ENCODE results near the gene CSDE1.

Gene CSDE1

GRCh38 chr1:114749835-114750234, 7.9 kb downstream of the CSDE1 start:
- DNase-seq (ENCODE audit: low read depth), result no peak

- no peak for DNase-seq (ENCODE audit: low read depth)
Measured at GRCh38 chr1:114746450-114747121, 11.2 kb downstream of the CSDE1 start.

DNA sequence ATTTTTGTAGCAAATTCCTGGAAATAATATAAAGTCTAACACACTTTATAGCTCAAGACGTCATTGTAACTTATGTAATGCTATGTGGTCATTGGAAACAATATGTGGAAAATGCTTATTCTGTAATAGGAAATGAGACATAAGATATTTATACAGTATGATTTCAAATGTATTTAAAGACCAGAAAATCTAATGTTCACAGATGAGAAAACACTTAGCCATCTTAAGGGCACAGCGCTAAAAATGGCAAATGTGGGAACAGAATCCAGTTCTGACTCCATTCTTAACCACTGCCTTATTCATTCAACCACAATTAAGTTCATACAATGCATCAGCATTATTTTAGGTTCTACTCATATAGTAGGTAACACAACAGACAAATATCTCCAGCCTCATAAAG, 12.5 kb downstream of the CSDE1 start:
- no peak for DNase-seq (ENCODE audit: low read depth)

DNA sequence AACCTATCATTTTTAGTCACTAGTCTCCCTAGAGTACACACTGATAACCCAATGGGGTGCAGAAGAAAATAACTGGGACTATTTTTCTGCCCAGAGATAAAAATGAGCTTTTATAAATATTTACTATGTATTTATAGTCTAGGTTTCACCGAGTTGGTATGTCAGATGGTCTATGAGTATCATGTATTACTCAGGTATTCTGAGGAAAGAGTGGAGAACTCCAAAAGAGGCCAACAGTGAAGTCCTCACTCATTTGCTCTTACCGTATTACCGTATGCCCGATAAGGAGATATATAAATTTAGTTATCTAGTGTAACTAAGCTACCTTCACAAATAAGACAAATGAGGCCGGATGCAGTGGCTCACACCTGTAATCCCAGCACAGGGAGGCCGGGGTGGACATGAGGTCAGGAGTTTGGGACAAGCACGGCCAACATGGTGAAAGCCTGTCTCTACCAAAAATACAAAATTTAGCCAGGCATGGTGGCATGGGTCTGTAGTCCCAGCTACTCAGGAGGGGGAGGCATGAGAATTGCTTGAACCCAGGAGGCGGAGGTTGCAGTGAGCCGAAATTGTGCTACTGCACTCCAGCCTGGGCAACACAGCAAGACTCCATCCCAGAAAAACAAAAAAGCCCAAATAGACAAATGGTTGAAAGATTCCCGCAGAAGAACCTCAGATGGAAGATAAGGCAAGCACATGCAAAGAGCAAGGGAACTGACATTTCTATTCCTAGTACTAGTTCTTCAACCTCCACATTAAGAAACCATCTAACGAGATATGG, 15.6 kb downstream of the CSDE1 start:
- no peak for DNase-seq (ENCODE audit: low read depth)

GRCh38 chr1:114740331-114740730, 17.5 kb downstream of the CSDE1 start:
- no peak for DNase-seq (ENCODE audit: low read depth)

DNA sequence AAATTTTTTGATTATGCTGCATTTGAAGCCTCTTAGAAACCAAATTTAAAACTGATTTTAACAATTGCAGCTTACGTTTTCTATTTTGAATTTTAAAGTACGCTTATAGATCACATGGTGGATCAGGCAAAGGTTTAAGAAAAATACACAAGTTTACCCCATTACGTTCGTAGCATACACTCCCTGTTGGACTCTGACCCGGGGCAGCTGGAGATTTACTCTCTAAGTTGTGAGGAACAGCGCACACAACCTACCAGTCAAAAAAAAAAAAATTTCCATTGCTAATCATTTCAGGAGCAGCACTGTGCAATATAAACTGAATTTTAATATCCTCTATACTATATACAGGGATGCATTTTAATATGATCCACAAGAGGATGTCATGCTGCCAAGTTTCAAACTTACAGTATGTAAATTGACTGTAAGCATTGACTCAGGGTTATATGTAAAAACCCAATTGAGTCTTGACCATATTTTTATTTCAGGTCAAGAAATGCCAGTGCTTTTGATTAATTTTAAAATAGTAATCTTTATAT, 20.4 kb downstream of the CSDE1 start:
- DNase-seq (ENCODE audit: low read depth), result no peak

DNA sequence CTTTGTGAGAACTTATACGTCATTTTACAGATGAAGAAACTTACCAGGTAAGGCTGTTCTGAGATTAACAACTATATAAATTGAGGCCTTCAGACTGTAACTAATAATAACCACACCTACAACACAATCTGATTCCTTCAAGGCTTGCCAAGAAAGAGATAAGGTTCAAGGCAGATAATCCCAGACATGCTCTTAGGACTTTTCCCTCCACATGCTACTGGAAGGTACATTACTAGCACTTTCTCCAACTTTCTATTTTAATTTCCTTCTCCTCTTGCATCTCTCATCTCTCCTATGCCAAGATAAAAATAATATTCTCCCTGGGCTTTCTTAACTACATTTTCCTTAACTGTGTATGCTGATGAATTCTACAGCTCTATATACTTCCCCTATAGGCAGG, 22.3 kb downstream of the CSDE1 start:
- DNase-seq (ENCODE audit: low read depth), result no peak

- DNase-seq (ENCODE audit: low read depth), result no peak
Measured at GRCh38 chr1:114729782-114730181, 28.0 kb downstream of the CSDE1 start.

GRCh38 chr1:114728553-114728952, 29.2 kb downstream of the CSDE1 start:
- DNase-seq (ENCODE audit: low read depth), result no peak

GRCh38 chr1:114725230-114725629, 32.6 kb downstream of the CSDE1 start:
- no peak for DNase-seq (ENCODE audit: low read depth)

GRCh38 chr1:114723915-114724314, 33.9 kb downstream of the CSDE1 start:
- no peak for DNase-seq (ENCODE audit: low read depth)

- no peak for DNase-seq (ENCODE audit: low read depth)
Measured at GRCh38 chr1:114723457-114723856, 34.3 kb downstream of the CSDE1 start.

DNA sequence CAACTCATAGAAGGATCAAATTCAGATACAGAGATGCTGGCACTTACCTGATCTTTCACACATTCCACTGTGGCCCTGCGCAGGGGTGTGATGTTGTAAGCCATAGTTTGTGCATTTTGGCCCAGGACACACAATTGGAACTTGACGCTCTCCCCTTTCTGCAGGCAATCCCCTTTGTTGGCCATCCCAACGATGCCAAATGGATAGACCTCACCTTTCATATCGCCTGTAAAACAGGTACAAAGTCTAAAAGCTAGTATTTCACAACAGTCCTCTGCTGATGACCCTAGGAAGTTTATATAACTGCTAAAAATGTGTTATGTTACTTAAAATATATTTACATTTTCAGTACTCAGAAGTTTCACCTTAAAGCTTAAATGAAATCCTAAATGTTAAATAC, 37.3 kb downstream of the CSDE1 start:
- no peak for DNase-seq (ENCODE audit: low read depth)

GRCh38 chr1:114719424-114719787, 38.4 kb downstream of the CSDE1 start:
- no peak for DNase-seq (ENCODE audit: low read depth)

GRCh38 chr1:114718661-114719423, 38.9 kb downstream of the CSDE1 start:
- no peak for DNase-seq (ENCODE audit: low read depth)

GRCh38 chr1:114716304-114717170, 41.2 kb downstream of the CSDE1 start, which contains the start of gene NRAS:
NRAS (minus strand) TSS chr1:114716771; CDS start chr1:114716160, 611 bp downstream.
- peak; percentile 77 for DNase-seq (ENCODE audit: low read depth)

DNA sequence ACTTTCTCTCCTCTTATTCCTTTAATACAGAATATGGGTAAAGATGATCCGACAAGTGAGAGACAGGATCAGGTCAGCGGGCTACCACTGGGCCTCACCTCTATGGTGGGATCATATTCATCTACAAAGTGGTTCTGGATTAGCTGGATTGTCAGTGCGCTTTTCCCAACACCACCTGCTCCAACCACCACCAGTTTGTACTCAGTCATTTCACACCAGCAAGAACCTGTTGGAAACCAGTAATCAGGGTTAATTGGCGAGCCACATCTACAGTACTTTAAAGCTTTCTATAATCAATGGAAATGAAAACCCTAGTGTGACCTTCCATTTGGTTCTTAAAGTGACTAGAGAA, 41.9 kb downstream of the CSDE1 start:
- no peak for DNase-seq (ENCODE audit: low read depth)

- DNase-seq (ENCODE audit: low read depth), result no peak
Measured at GRCh38 chr1:114712977-114713376, 44.8 kb downstream of the CSDE1 start.

DNA sequence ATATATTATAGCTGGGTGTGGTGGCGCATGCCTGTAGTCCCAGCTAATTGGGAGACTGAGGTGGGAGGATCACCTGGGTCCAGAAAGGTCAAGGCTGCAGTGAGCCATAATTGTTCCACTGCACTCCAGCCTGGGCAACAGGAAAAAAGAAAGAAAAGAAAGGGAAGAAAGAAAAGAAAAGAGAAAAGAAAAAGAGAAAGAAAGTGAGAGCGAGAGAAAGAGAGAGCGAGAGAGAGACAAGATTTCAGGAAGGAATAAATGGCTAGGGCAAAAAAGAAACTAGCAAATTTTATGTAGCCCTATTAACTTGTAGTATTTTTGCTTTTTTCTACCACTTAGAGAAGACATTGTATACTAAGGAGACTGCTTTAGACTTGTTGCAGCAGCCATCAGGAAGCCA, 47.4 kb downstream of the CSDE1 start:
- no peak for DNase-seq (ENCODE audit: low read depth)

DNA sequence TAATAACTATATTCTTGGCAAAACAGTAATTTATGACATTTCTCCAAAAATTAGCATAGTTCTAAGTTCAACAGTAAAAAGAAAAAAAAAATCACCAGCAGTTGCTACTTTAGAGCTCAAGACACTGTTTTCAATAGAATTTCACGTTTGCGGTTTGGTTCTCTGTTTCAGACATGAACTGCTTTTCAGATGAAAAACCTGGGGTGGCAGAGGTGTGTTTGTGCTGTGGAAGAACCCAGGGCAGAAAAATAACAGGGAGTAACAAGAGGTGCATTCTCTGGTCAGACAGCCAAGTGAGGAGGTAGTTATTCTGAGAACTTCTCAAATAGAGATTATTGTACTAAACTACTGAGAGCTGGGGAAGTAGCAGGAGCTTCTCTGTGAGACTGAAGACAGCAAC, 50.2 kb downstream of the CSDE1 start:
- DNase-seq (ENCODE audit: low read depth), result no peak

GRCh38 chr1:114703242-114703641, 54.5 kb downstream of the CSDE1 start:
- no peak for DNase-seq (ENCODE audit: low read depth)

DNA sequence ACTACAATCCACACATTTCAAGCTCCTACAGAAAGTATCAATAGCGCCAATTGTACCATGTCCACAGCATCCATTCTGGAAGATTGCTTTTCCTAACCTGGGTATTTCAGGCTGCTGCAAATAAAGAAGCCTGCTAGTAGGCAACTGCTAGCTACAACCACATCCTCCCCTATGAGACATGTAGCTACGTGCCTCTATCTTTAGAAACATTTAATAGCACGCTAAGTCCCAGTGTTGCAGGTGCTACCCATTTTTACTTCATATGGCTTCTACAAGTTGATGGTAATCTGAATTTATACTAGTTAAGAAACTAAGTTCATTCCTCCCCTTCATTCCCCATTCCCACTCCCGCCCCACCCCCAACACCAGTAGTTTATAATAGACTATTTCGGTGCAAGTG, 55.0 kb downstream of the CSDE1 start:
- DNase-seq (ENCODE audit: low read depth), result no peak

All from GM04504 (cell line).